Measurements from ENCODE around the gene ESRP2.

DNA sequence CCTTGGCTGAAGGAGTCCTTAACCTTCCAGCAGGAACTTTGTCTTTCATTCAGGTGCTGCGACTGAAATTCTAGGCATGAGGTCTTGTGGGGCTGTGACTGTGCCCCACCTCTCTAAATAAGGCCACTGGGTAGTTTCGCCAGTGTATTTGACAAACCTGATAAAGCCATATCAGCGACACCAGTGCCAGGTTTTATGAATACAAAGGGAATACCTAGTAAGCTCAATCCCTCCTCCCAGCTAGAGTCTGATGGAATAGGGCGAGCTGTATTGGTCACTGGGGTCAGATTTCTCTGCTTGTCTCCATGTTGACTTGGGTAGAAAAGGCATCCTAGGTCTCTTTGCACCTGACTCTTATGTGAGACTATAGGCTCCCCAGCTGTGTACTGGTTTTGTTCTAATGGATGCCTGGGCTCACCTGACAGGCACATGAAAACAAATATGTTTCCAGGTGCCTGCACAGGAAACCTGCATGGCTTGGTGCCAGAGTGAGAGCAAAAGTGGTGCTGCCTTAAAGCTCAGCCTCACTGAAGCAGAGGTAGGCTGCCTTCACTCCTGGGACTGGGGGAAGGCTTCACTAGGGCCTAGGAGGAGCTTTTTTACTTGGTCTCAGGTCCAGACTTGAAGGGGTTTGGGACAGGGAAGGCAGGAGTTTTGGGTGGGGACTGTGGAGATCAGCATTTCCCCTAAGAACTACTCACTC lies 36.7 kb upstream of the ESRP2 start:
- TF ChIP-seq, protein P1, sequence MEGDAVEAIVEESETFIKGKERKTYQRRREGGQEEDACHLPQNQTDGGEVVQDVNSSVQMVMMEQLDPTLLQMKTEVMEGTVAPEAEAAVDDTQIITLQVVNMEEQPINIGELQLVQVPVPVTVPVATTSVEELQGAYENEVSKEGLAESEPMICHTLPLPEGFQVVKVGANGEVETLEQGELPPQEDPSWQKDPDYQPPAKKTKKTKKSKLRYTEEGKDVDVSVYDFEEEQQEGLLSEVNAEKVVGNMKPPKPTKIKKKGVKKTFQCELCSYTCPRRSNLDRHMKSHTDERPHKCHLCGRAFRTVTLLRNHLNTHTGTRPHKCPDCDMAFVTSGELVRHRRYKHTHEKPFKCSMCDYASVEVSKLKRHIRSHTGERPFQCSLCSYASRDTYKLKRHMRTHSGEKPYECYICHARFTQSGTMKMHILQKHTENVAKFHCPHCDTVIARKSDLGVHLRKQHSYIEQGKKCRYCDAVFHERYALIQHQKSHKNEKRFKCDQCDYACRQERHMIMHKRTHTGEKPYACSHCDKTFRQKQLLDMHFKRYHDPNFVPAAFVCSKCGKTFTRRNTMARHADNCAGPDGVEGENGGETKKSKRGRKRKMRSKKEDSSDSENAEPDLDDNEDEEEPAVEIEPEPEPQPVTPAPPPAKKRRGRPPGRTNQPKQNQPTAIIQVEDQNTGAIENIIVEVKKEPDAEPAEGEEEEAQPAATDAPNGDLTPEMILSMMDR (IDR thresholded peaks at IDR 0.05): no peak
- no peak for TF ChIP-seq EZH2 (IDR thresholded peaks at IDR 0.05)
